Transverse colon (tissue), 4 donors: ENCODE results near the gene MDN1. TPM values are rescaled to one million over a fixed set of nuclear protein-coding genes. Genes with fewer than 3 reads are reported as not detected.

ENCODE experiments used
- DNase-seq: peaks from one replicate; pipeline ENCODE4 v3.0.0-alpha.2; 2019
- H3K27ac ChIP-seq, 4 donors: fragments of 200-600 bp; sonication (generic); 2 replicates each; pipeline ENCODE4 v1.5.1; 2016 to 2018; ENCODE audit warnings: inconsistent platforms in 4 of 4
- H3K27me3 ChIP-seq: fragments of 200-600 bp; sonication (generic); 2 replicates; pipeline ENCODE4 v1.5.1; 2017; ENCODE audit warnings: inconsistent platforms
- H3K36me3 ChIP-seq, 4 donors: fragments of 200-600 bp; sonication (generic); 2 replicates each; pipeline ENCODE4 v1.5.1; 2017 to 2019; ENCODE audit warnings: inconsistent platforms in 4 of 4
- H3K4me1 ChIP-seq, 4 donors: fragments of 200-600 bp; sonication (generic); 2 replicates each; pipeline ENCODE4 v1.5.1; 2017 to 2020; ENCODE audit warnings: inconsistent platforms in 4 of 4
- H3K4me3 ChIP-seq, 4 donors: fragments of 200-600 bp; sonication (generic); 1 replicate in 1 of 4; 2 replicates in 3 of 4; pipeline versions ENCODE4 v1.5.1 to v1.6.1; 2017 to 2019; ENCODE audit warnings: inconsistent platforms in 4 of 4
- H3K9me3 ChIP-seq, 2 donors: fragments of 200-600 bp; sonication (generic); 2 replicates each; pipeline ENCODE4 v1.5.1; 2017 to 2019; ENCODE audit warnings: inconsistent platforms in 2 of 2
- EP300 ChIP-seq: sonication (generic); formaldehyde crosslinking; IDR thresholded peaks from one replicate; pipeline ENCODE4 v1.6.1; 2017; ENCODE audit warnings: antibody characterized with exemption, low read depth
- POLR2A ChIP-seq: fragments of 450-650 bp; IDR thresholded peaks from one replicate; pipeline ENCODE4 v1.6.1; 2016; ENCODE audit warnings: antibody characterized with exemption, mild to moderate bottlenecking, moderate library complexity
- POLR2AphosphoS5 ChIP-seq, 3 donors: sonication (generic); formaldehyde crosslinking; IDR thresholded peaks; one replicate each; pipeline ENCODE4 v1.6.1; 2016; ENCODE audit warnings: antibody characterized with exemption in 3 of 3
- WGBS, 2 donors: methylation state at CpG; one replicate each; pipeline ENCODE4 v1.1.5; 2018; ENCODE audit warnings: low coverage in 1 of 2; 5-methylcytosine and 5-hydroxymethylcytosine counted together
- in situ Hi-C, 4 donors: fragments of 200-750 bp; cut with MboI; loops; one replicate each; pipeline versions ENCODE4 v1.15.0 to v1.15.1; 2017; ENCODE audit warnings: low sequenced_read_pairs in 3 of 4, low pct_ligation_motif_present in 1 of 4, low pct_unique_long_range_greater_than_20kb in 1 of 4
- intact Hi-C: fragments of 100-400 bp; cut with DNase I; formaldehyde crosslinking; loops from one replicate; pipeline ENCODE4 v1.15.1; 2023; ENCODE audit warnings: low total_unique reads
- total RNA-seq, 4 donors: library from RNA; depleted of rRNA; stranded (reverse); fragments of >200 nt; gene quantifications; one replicate each; pipeline ENCODE4 v1.1.0, GENCODE V29; 2016
- TF ChIP-seq, protein P1 (sequence below), 5 experiments: fragments of 200-600 bp in 3 of 5; fragments of 450-650 bp in 2 of 5; sonication (generic) in 3 of 5; IDR thresholded peaks; 1 replicate in 2 of 5; 2 replicates in 3 of 5; pipeline ENCODE4 v1.5.1; 2016 to 2017; ENCODE audit warnings: antibody characterized with exemption in 5 of 5, inconsistent platforms in 3 of 5, mild to moderate bottlenecking in 2 of 5, moderate library complexity in 1 of 5

MDN1 gene
- total RNA-seq, 4 donors from 2014 or later: 16.8 to 30.8 (median 24.0) TPM

DNA sequence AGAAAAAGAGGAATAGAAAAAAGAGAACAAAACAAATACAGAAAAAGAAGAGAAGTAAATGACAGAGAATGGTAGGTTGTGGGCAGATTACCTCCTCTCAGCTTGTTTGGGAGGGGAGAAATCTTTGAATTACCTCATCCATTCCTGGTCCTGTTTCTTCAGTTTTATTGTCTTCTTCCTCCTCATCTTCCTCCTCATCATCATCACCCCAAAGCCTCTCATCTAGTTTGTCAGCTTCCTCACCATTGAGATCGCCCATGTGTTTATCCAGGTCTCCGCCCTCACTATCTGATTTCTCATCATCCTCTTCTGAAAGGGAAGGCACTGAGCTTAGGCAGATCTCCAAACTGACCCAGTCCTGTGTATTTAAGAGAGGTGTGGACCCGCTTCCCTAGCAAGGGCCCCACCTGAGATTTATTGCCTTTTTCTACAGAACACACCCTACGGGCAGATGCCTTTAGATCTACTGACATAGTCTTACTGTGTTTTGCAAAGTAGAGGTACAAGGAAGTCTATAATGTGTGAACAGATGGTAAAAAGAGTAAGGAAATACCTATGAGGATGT lies 156.9 kb downstream of the MDN1 start:
- WGBS, 2 donors: 64 to 66% methylated on average over 3 to 4 of the region's 4 CpGs
- intact Hi-C loops (no loop called here), in situ Hi-C loops (no loop called here)

DNA sequence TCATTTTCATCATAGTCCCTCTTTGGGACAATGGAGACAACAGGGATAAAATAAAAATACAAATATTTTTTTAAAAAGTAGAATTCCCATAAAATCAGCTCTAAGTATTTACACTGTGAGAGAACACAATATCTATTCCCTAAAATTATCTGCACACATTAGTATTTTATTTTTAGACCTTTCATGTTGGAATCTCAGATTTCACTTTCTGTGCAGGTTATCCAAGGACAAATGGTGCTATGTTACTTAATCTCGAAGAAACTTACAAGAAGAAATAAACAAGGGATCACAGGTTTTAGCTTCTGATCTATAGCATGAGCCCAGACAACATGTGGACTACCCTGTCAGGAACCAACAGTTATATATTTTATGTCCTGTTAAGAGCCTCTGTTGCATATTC lies 158.0 kb downstream of the MDN1 start:
- Histone ChIP-seq H3K27ac (no peak overlapping the region), H3K9me3 (no peaks in the 10 kb centered on the region), H3K4me3 (no peak overlapping the region), H3K36me3 (peaks cover 0 to 37% (median 9%) of the 10 kb centered on the region in 4 donors), H3K27me3 (no peaks in the 10 kb centered on the region), H3K4me1 (peaks cover 0 to 12% (median 0%) of the 10 kb centered on the region in 4 donors)
- 82 to 90% methylated on average over 1 of the region's 1 CpG for WGBS, 2 donors
- no peak for TF ChIP-seq POLR2A
- TF ChIP-seq EP300: no peak
- TF ChIP-seq POLR2AphosphoS5 (IDR thresholded peaks at IDR 0.05): no peak
- TF ChIP-seq, protein P1, sequence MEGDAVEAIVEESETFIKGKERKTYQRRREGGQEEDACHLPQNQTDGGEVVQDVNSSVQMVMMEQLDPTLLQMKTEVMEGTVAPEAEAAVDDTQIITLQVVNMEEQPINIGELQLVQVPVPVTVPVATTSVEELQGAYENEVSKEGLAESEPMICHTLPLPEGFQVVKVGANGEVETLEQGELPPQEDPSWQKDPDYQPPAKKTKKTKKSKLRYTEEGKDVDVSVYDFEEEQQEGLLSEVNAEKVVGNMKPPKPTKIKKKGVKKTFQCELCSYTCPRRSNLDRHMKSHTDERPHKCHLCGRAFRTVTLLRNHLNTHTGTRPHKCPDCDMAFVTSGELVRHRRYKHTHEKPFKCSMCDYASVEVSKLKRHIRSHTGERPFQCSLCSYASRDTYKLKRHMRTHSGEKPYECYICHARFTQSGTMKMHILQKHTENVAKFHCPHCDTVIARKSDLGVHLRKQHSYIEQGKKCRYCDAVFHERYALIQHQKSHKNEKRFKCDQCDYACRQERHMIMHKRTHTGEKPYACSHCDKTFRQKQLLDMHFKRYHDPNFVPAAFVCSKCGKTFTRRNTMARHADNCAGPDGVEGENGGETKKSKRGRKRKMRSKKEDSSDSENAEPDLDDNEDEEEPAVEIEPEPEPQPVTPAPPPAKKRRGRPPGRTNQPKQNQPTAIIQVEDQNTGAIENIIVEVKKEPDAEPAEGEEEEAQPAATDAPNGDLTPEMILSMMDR (IDR thresholded peaks at IDR 0.05): no peak
- no peak for DNase-seq
- intact Hi-C loops: no loop called here
- in situ Hi-C loops: no loop called here

More for the DNA sequence above, 156.9 kb downstream of the MDN1 start:
- TF ChIP-seq EP300: no peak
- TF ChIP-seq POLR2AphosphoS5 (IDR thresholded peaks at IDR 0.05): peak in 1 of 3 donors; percentile 30
- Histone ChIP-seq H3K27ac (peak overlapping the region in 3 of 4 donors; percentile 14 to 51 (median 43)), H3K4me1 (peaks cover 0 to 12% (median 0%) of the 10 kb centered on the region in 4 donors), H3K36me3 (peaks cover 0 to 43% (median 7%) of the 10 kb centered on the region in 4 donors), H3K27me3 (no peaks in the 10 kb centered on the region), H3K9me3 (no peaks in the 10 kb centered on the region), H3K4me3 (no peak overlapping the region)
- peak; percentile 24 for DNase-seq

DNA sequence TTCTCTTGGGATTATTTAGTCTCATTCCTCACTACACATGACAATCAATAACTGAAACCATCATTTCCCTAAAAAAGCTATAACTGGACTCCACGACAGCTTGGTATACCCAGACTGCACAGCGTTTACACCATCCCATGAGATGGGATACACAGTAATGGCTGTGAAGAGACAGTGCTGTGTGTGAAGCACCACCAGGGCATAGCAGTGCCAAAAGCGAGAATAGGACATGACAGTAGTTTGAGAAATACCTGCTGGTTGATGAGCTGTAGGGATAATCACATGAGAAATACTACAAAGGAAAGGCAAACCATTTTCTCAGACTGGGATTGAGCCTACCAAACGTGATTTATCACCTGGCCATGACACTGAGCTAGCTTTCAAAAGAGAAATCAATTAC lies 158.6 kb downstream of the MDN1 start:
- Histone ChIP-seq H3K27ac (no peak overlapping the region), H3K27me3 (no peaks in the 10 kb centered on the region), H3K9me3 (no peaks in the 10 kb centered on the region), H3K4me3 (no peak overlapping the region), H3K4me1 (peaks cover 0 to 12% (median 0%) of the 10 kb centered on the region in 4 donors), H3K36me3 (peaks cover 0 to 41% (median 12%) of the 10 kb centered on the region in 4 donors)
- in situ Hi-C loops: no loop called here
- intact Hi-C loops: no loop called here
- TF ChIP-seq, protein P1 (IDR thresholded peaks at IDR 0.05): no peak
- TF ChIP-seq POLR2AphosphoS5 (IDR thresholded peaks at IDR 0.05) (no peak), EP300 (no peak), POLR2A (no peak)
- no peak for DNase-seq
- WGBS, 2 donors: 89 to 93% methylated on average over 3 to 4 of the region's 4 CpGs

DNA sequence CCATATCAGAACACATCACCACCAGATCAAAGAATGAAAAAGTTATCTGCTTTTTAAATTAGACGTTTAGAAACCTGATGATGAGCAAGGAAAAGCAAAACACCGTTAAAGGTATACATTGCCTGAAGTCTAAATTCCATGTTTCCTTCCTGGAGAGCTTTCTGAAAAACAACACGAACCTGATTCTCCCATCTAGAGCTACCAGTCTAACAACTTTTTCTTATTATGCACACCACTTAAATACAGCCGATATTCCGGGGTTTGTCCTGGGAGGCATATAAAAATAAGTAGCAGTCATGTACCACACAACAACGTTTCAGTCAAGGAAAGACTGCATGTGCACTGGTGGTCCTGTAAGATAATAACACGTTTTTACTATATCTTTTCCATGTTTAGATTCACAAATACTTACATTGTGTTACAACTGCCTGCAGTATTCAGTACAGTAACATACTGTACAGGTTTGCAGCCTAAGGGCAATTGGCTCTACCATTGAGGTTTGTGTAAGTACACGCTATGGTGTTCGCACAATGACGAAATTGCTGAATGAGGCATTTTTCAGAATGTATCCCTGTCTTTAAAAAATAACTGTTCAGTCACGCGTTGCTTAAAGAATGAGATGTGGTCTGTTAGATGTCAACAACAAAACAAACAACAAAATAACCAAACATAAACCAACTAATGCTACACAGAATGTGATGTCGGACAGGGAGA lies 162.0 kb downstream of the MDN1 start:
- H3K9me3 ChIP-seq: no peaks in the 10 kb centered on the region
- no peaks in the 10 kb centered on the region for H3K27me3 ChIP-seq
- WGBS, 2 donors: 75 to 86% methylated on average over 11 to 13 of the region's 13 CpGs
- intact Hi-C loops: no loop called here
- no peak overlapping the region for H3K27ac ChIP-seq
- TF ChIP-seq POLR2A: no peak
- peaks cover 0 to 56% (median 18%) of the 10 kb centered on the region in 4 donors for H3K36me3 ChIP-seq
- DNase-seq: no peak
- in situ Hi-C loops: no loop called here
- H3K4me1 ChIP-seq: peaks cover 0 to 5% (median 0%) of the 10 kb centered on the region in 4 donors
- no peak overlapping the region for H3K4me3 ChIP-seq

DNA sequence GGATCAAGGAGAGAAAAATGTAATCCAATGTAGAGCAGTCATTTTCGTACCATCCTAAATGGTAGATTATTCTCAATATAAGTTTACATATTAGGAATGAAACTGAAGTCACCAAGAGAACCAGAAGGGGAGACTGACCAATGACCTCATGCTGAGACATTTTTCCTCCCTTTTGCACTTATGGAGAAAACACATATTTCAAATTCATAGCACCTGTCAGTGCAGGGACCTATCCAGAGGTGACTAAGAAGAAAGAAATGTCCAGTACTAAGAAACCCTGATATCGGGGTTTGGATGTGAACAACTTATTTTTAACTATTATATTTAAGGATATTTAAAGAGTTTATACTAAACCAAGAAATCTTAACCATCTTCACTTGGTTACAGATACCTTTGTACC lies 164.5 kb downstream of the MDN1 start:
- Histone ChIP-seq H3K27me3 (no peaks in the 10 kb centered on the region), H3K27ac (no peak overlapping the region), H3K9me3 (no peaks in the 10 kb centered on the region), H3K4me3 (no peak overlapping the region), H3K36me3 (peaks cover 0 to 51% (median 25%) of the 10 kb centered on the region in 4 donors), H3K4me1 (no peaks in the 10 kb centered on the region)
- WGBS, 2 donors: 80 to 85% methylated on average over 2 of the region's 2 CpGs
- TF ChIP-seq, protein P1 (IDR thresholded peaks at IDR 0.05): no peak
- TF ChIP-seq POLR2A: no peak
- no peak for TF ChIP-seq POLR2AphosphoS5 (IDR thresholded peaks at IDR 0.05)
- TF ChIP-seq EP300: no peak
- intact Hi-C loops: loop anchor here (1.0 kb wide), 1 partner anchor 20 kb away; no protein-coding TSS in a partner anchor
- in situ Hi-C loops: no loop called here
- DNase-seq: no peak
